RWPE2 (cell line): ENCODE measurements around the gene LRR1.

Experiments
- ATAC-seq: fragments of 200-7000 bp; cut with Tn5 transposase; 3 replicates; pipeline ENCODE4 v1.9.1; 2021; ENCODE audit warnings: low read depth
- DNase-seq: peaks from one replicate; pipeline ENCODE4 v3.0.0-alpha.2; 2020; ENCODE audit warnings: low spot score
- H3K27ac ChIP-seq: fragments of 450-650 bp; 2 replicates; pipeline ENCODE4 v1.5.1; 2017; ENCODE audit warnings: mild to moderate bottlenecking; ENCODE audit not compliant: poor library complexity, severe bottlenecking
- H3K27me3 ChIP-seq: fragments of 250-450 bp; sonication (Bioruptor Pico); 2 replicates; pipeline ENCODE4 v1.5.1; 2021; ENCODE audit warnings: mild to moderate bottlenecking, moderate library complexity; ENCODE audit not compliant: insufficient read depth, poor library complexity, severe bottlenecking
- H3K36me3 ChIP-seq: fragments of 250-450 bp; sonication (Bioruptor Pico); 2 replicates; pipeline ENCODE4 v1.5.1; 2020; ENCODE audit warnings: low read depth, mild to moderate bottlenecking, moderate library complexity
- H3K4me1 ChIP-seq: fragments of 250-450 bp; sonication (Bioruptor Pico); 2 replicates; pipeline ENCODE4 v1.5.1; 2021; ENCODE audit warnings: mild to moderate bottlenecking, moderate library complexity; ENCODE audit not compliant: insufficient read depth, poor library complexity, severe bottlenecking
- H3K4me3 ChIP-seq: fragments of 250-450 bp; sonication (Bioruptor Pico); 2 replicates; pipeline ENCODE4 v1.5.1; 2021; ENCODE audit warnings: mild to moderate bottlenecking, moderate library complexity; ENCODE audit not compliant: severe bottlenecking
- H3K9me3 ChIP-seq: fragments of 250-450 bp; sonication (Bioruptor Pico); 2 replicates; pipeline ENCODE4 v1.5.1; 2021; ENCODE audit warnings: mild to moderate bottlenecking, moderate library complexity; ENCODE audit not compliant: severe bottlenecking
- CTCF ChIP-seq: fragments of 450-650 bp; IDR thresholded peaks from one replicate; pipeline ENCODE4 v1.5.1; 2017; ENCODE audit warnings: mild to moderate bottlenecking, moderate library complexity; ENCODE audit not compliant: poor library complexity, severe bottlenecking

LRR1 gene

GRCh38 chr14:49551569-49551968 lies 47.2 kb upstream of the LRR1 start:
- no peak for TF ChIP-seq CTCF
- Histone ChIP-seq H3K27me3 (no peaks in the 10 kb centered on the region), H3K36me3 (no peaks in the 10 kb centered on the region), H3K9me3 (no peaks in the 10 kb centered on the region), H3K4me1 (no peaks in the 10 kb centered on the region), H3K27ac (no peak overlapping the region), H3K4me3 (no peak overlapping the region)
- no peak for ATAC-seq
- no peak for DNase-seq

- Histone ChIP-seq H3K4me3 (no peak overlapping the region), H3K4me1 (no peaks in the 10 kb centered on the region), H3K9me3 (no peaks in the 10 kb centered on the region), H3K27me3 (no peaks in the 10 kb centered on the region), H3K36me3 (no peaks in the 10 kb centered on the region), H3K27ac (no peak overlapping the region)
- ATAC-seq (no peak), DNase-seq (no peak)
- no peak for TF ChIP-seq CTCF
These were observed 45.6 kb upstream of the LRR1 start for GRCh38 chr14:49553106-49553505.

GRCh38 chr14:49553892-49554291 lies 44.8 kb upstream of the LRR1 start:
- no peak overlapping the region for H3K4me3 ChIP-seq
- H3K4me1 ChIP-seq: no peaks in the 10 kb centered on the region
- TF ChIP-seq CTCF: no peak
- no peak overlapping the region for H3K27ac ChIP-seq
- no peak for DNase-seq
- H3K36me3 ChIP-seq: no peaks in the 10 kb centered on the region
- no peaks in the 10 kb centered on the region for H3K9me3 ChIP-seq
- no peaks in the 10 kb centered on the region for H3K27me3 ChIP-seq
- ATAC-seq: no peak

DNA sequence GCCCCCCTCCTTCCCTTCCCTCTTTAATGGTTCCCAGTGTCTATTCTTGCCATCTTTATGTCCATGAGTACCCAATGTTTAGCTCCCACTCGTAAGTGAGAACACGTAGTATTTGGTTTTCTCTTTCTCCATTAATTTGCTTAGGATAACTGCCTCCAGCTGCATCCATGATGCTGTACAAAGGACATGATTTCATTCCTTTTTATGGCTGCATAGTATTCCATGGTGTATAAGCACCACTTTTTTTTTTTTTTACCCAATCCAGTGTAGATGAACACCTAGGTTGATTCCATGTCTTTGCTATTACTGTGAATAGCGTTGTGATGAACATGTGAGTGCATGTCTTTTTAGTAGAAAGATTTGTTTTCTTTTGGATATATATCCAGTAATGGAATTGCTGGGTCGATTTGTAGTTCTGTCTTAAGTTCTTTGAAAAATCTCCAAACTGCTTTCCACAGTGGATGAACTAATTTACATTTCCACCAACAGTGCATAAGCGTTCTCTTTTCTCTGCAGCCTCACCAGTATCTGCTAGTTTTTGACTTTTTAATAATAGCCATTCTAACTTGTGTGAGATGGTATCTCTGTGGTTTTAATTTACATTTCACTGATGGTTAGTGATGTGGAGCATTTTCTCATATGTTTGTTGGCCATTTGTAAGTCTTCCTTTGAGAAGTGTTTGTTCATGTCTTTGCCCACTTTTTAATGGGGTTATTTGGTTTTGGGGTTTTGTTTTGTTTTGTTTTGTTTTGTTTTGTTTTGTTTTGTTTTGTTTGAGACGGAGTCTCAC lies 38.6 kb upstream of the LRR1 start:
- Histone ChIP-seq H3K27me3 (no peaks in the 10 kb centered on the region), H3K27ac (no peak overlapping the region), H3K9me3 (no peaks in the 10 kb centered on the region), H3K36me3 (no peaks in the 10 kb centered on the region), H3K4me3 (no peak overlapping the region), H3K4me1 (no peaks in the 10 kb centered on the region)
- DNase-seq (no peak), ATAC-seq (no peak)
- no peak for TF ChIP-seq CTCF

GRCh38 chr14:49566714-49567113 lies 32.0 kb upstream of the LRR1 start:
- Histone ChIP-seq H3K9me3 (no peaks in the 10 kb centered on the region), H3K36me3 (no peaks in the 10 kb centered on the region), H3K4me1 (no peaks in the 10 kb centered on the region), H3K27me3 (no peaks in the 10 kb centered on the region), H3K4me3 (no peak overlapping the region), H3K27ac (no peak overlapping the region)
- ATAC-seq: no peak
- no peak for TF ChIP-seq CTCF
- no peak for DNase-seq
